T-helper 17 cell (primary cell): ENCODE results near the gene TUFT1. TPM values are rescaled to one million over a fixed set of nuclear protein-coding genes. Genes with fewer than 3 reads are reported as not detected.
"Not testable (repeated sequence)": the region's sequence is repeated elsewhere in the genome, so short reads cannot be mapped to it uniquely, and the experiment has no call there.

Experiments
- ATAC-seq: fragments of 150-1000 bp; cut with Tn5 transposase; 2 replicates; pipeline ENCODE4 v1.10.0; 2021; ENCODE audit warnings: mild to moderate bottlenecking, moderate library complexity
- DNase-seq, 3 donors: peaks; one replicate each; pipeline versions ENCODE4 v3.0.0 to v3.0.0-alpha.2; 2020 to 2021
- H3K9me3 ChIP-seq: one replicate; pipeline ENCODE4 v1.7.0; 2013; ENCODE audit warnings: low read length, mild to moderate bottlenecking; ENCODE audit not compliant: control insufficient read depth, poor library complexity, severe bottlenecking
- H3K27ac Mint-ChIP-seq: one replicate; pipeline ENCODE4 v1.8.0; 2022; ENCODE audit warnings: mild to moderate bottlenecking, moderate library complexity, mixed read lengths
- H3K27me3 Mint-ChIP-seq: one replicate; pipeline ENCODE4 v1.8.0; 2022; ENCODE audit warnings: mixed read lengths
- H3K36me3 Mint-ChIP-seq: one replicate; pipeline ENCODE4 v1.8.0; 2022; ENCODE audit warnings: low read depth, mixed read lengths
- H3K4me1 Mint-ChIP-seq: one replicate; pipeline ENCODE4 v1.8.0; 2022; ENCODE audit warnings: mild to moderate bottlenecking, mixed read lengths
- H3K4me3 Mint-ChIP-seq: one replicate; pipeline ENCODE4 v1.8.0; 2022; ENCODE audit warnings: mild to moderate bottlenecking, moderate library complexity, mixed read lengths
- total RNA-seq, 4 donors: library from RNA in 2 of 4; stranded (reverse) in 2 of 4; gene quantifications; one replicate each; pipeline ENCODE4 v1.2.3 and lab custom pipeline; 2022 to 2026

TUFT1 gene
- total RNA-seq, 2 donors from 2014 or later = 11.4 to 18.2 TPM

GRCh38 chr1:151611288-151611790 lies 71.2 kb downstream of the TUFT1 start:
- H3K9me3 ChIP-seq = no peaks in the 10 kb centered on the region
- ATAC-seq (no peak), DNase-seq (no peak)
- H3K4me3 Mint-ChIP-seq = peak overlapping the region; percentile 99
- peaks cover 9% of the 10 kb centered on the region for H3K36me3 Mint-ChIP-seq
- H3K27me3 Mint-ChIP-seq = peaks cover 11% of the 10 kb centered on the region
- H3K4me1 Mint-ChIP-seq = peaks cover 27% of the 10 kb centered on the region
- peak overlapping the region; percentile 47 for H3K27ac Mint-ChIP-seq

GRCh38 chr1:151611832-151612500 lies 71.9 kb downstream of the TUFT1 start, which contains the start of gene SNX27:
SNX27 (plus strand) TSS chr1:151612050; CDS start chr1:151612202, 152 bp downstream.
- peak; percentile 97 for ATAC-seq

GRCh38 chr1:151612501-151613281 lies 72.6 kb downstream of the TUFT1 start:
- Mint-ChIP-seq H3K4me3 (peak overlapping the region; percentile 99), H3K27ac (peak overlapping the region; percentile 86), H3K4me1 (peaks cover 30% of the 10 kb centered on the region), H3K36me3 (peaks cover 9% of the 10 kb centered on the region), H3K27me3 (peaks cover 6% of the 10 kb centered on the region)
- ATAC-seq = no peak
- peak in 2 of 3 donors; percentile 6 to 25 for DNase-seq
- no peaks in the 10 kb centered on the region for H3K9me3 ChIP-seq

More at GRCh38 chr1:151611832-151612500, 71.9 kb downstream of the TUFT1 start, which contains the start of gene SNX27:
- H3K9me3 ChIP-seq = no peaks in the 10 kb centered on the region
- peaks cover 32% of the 10 kb centered on the region for H3K4me1 Mint-ChIP-seq
- peak within 1 kb of the TSS; percentile 86 for H3K27ac Mint-ChIP-seq
- peaks cover 11% of the 10 kb centered on the region for H3K27me3 Mint-ChIP-seq
- peak; percentile 68 to 80 (median 76) for DNase-seq
- H3K4me3 Mint-ChIP-seq = peak within 1 kb of the TSS; percentile 99
- peaks cover 9% of the 10 kb centered on the region for H3K36me3 Mint-ChIP-seq

GRCh38 chr1:151613282-151613780 lies 73.2 kb downstream of the TUFT1 start:
- no peak for DNase-seq
- peaks cover 6% of the 10 kb centered on the region for H3K36me3 Mint-ChIP-seq
- no peak for ATAC-seq
- peaks cover 2% of the 10 kb centered on the region for H3K27me3 Mint-ChIP-seq
- H3K9me3 ChIP-seq = no peaks in the 10 kb centered on the region
- peaks cover 29% of the 10 kb centered on the region for H3K4me1 Mint-ChIP-seq
- H3K4me3 Mint-ChIP-seq = peak overlapping the region; percentile 99
- H3K27ac Mint-ChIP-seq = peak overlapping the region; percentile 86

GRCh38 chr1:151615711-151616504 lies 75.8 kb downstream of the TUFT1 start:
- DNase-seq = no peak
- Mint-ChIP-seq H3K4me3 (no peak overlapping the region), H3K27ac (no peak overlapping the region), H3K36me3 (peaks cover 5% of the 10 kb centered on the region), H3K27me3 (no peaks in the 10 kb centered on the region), H3K4me1 (peaks cover 34% of the 10 kb centered on the region)
- H3K9me3 ChIP-seq = no peaks in the 10 kb centered on the region
- no peak for ATAC-seq

GRCh38 chr1:151616505-151616849 lies 76.4 kb downstream of the TUFT1 start:
- H3K27me3 Mint-ChIP-seq = no peaks in the 10 kb centered on the region
- ATAC-seq (no peak), DNase-seq (no peak)
- no peaks in the 10 kb centered on the region for H3K9me3 ChIP-seq
- peaks cover 5% of the 10 kb centered on the region for H3K36me3 Mint-ChIP-seq
- H3K4me1 Mint-ChIP-seq = peaks cover 38% of the 10 kb centered on the region
- no peak overlapping the region for H3K27ac Mint-ChIP-seq
- H3K4me3 Mint-ChIP-seq = no peak overlapping the region

- peaks cover 37% of the 10 kb centered on the region for H3K4me1 Mint-ChIP-seq
- H3K27ac Mint-ChIP-seq = peak overlapping the region; percentile 86
- H3K27me3 Mint-ChIP-seq = no peaks in the 10 kb centered on the region
- no peaks in the 10 kb centered on the region for H3K9me3 ChIP-seq
- DNase-seq = no peak
- no peak overlapping the region for H3K4me3 Mint-ChIP-seq
- H3K36me3 Mint-ChIP-seq = peaks cover 2% of the 10 kb centered on the region
- ATAC-seq = no peak
Observed at GRCh38 chr1:151618003-151618402, 77.9 kb downstream of the TUFT1 start.

- no peak for ATAC-seq
- Mint-ChIP-seq H3K4me1 (peaks cover 32% of the 10 kb centered on the region), H3K27me3 (no peaks in the 10 kb centered on the region), H3K36me3 (no peaks in the 10 kb centered on the region), H3K27ac (peak overlapping the region; percentile 86), H3K4me3 (no peak overlapping the region)
- no peak for DNase-seq
- no peaks in the 10 kb centered on the region for H3K9me3 ChIP-seq
Observed at GRCh38 chr1:151618470-151618869, 78.4 kb downstream of the TUFT1 start.

- not testable (repeated sequence) for DNase-seq, H3K9me3 ChIP-seq, H3K4me3 Mint-ChIP-seq, H3K36me3 Mint-ChIP-seq, ATAC-seq, H3K27me3 Mint-ChIP-seq
- Mint-ChIP-seq H3K4me1 (peaks cover 27% of the 10 kb centered on the region), H3K27ac (peak overlapping the region; percentile 86)
Observed at GRCh38 chr1:151618996-151619395, 78.9 kb downstream of the TUFT1 start.

GRCh38 chr1:151619489-151620093 lies 79.5 kb downstream of the TUFT1 start:
- Mint-ChIP-seq H3K27me3 (no peaks in the 10 kb centered on the region), H3K4me3 (no peak overlapping the region), H3K27ac (peak overlapping the region; percentile 86), H3K4me1 (peaks cover 24% of the 10 kb centered on the region), H3K36me3 (no peaks in the 10 kb centered on the region)
- ATAC-seq (no peak), DNase-seq (no peak)
- no peaks in the 10 kb centered on the region for H3K9me3 ChIP-seq

- H3K36me3 Mint-ChIP-seq = no peaks in the 10 kb centered on the region
- no peaks in the 10 kb centered on the region for H3K27me3 Mint-ChIP-seq
- no peaks in the 10 kb centered on the region for H3K9me3 ChIP-seq
- H3K4me1 Mint-ChIP-seq = peaks cover 22% of the 10 kb centered on the region
- no peak overlapping the region for H3K4me3 Mint-ChIP-seq
- DNase-seq (no peak), ATAC-seq (no peak)
- H3K27ac Mint-ChIP-seq = peak overlapping the region; percentile 86
Observed at GRCh38 chr1:151620286-151620685, 80.2 kb downstream of the TUFT1 start.

GRCh38 chr1:151621351-151621750 lies 81.2 kb downstream of the TUFT1 start:
- no peak for ATAC-seq
- DNase-seq = no peak
- Mint-ChIP-seq H3K4me3 (no peak overlapping the region), H3K36me3 (no peaks in the 10 kb centered on the region), H3K4me1 (peaks cover 18% of the 10 kb centered on the region), H3K27me3 (no peaks in the 10 kb centered on the region), H3K27ac (peak overlapping the region; percentile 86)
- no peaks in the 10 kb centered on the region for H3K9me3 ChIP-seq
